ENCODE data around the gene ZDHHC14.

ZDHHC14 gene

DNA sequence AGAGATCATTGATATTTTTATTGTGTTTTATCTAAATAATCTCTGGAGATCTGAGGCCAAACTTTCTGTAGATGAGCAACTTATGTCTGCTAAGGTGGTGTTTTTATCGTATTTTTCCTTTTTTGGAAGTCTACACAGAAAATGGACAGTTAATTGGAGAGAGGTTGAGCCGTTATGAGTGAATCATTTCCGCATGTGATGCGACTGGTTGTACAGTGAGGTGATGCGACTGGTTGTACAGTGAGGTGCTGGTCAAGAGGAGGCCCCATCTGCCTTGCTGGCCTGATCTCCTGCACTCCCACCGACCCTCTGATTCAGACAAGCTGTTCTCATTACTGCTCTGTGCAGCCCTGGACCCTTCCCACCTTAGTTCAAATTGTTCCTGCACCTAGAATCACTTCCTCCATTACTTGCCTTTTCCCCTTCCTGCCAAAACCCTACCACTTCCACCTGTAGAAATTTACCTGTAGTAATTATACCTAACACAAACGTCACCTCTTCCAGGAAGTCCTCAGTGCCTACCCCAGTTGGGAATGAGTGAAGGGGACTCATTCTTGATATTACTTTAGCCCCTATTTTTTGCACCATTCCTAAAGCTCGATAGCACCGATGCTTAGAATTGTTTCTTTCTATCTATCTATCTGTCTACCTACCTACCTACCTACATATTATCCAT is 100.3 kb downstream of the ZDHHC14 start:
- TF ChIP-seq POLR2A (IDR thresholded peaks at IDR 0.05; ENCODE audit: extremely low read depth, insufficient read length) = no peak
- TF ChIP-seq, protein P1, sequence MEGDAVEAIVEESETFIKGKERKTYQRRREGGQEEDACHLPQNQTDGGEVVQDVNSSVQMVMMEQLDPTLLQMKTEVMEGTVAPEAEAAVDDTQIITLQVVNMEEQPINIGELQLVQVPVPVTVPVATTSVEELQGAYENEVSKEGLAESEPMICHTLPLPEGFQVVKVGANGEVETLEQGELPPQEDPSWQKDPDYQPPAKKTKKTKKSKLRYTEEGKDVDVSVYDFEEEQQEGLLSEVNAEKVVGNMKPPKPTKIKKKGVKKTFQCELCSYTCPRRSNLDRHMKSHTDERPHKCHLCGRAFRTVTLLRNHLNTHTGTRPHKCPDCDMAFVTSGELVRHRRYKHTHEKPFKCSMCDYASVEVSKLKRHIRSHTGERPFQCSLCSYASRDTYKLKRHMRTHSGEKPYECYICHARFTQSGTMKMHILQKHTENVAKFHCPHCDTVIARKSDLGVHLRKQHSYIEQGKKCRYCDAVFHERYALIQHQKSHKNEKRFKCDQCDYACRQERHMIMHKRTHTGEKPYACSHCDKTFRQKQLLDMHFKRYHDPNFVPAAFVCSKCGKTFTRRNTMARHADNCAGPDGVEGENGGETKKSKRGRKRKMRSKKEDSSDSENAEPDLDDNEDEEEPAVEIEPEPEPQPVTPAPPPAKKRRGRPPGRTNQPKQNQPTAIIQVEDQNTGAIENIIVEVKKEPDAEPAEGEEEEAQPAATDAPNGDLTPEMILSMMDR (IDR thresholded peaks at IDR 0.05; ENCODE audit: low read depth, low read length) = no peak
- TF ChIP-seq MYC (IDR thresholded peaks at IDR 0.05; ENCODE audit: low read depth, low read length) = no peak
- no peak for TF ChIP-seq MAX (IDR thresholded peaks at IDR 0.05; ENCODE audit: low read depth, low read length)
- H3K4me3 ChIP-seq (ENCODE audit: low read depth, low read length) = no peak overlapping the region
- no peak for DNase-seq (ENCODE audit: low read depth)

DNA sequence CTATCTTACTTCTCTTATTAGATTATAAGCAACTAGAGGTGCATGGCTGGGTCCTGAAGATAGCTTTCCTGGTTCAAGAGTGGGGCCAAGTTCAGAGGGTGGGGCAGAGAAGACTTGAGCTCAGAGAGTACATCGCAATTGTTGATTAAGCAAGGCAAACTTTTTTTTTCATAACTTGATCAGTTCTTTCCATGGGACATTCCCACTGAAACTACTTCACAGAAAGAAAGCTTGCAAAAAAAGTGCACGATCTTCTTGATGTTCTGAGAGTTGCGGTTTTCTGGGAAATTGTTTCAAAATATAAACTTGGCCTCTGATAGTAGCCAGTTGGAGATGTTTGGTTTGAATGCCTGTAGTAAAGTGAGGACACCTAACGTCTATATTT is 100.9 kb downstream of the ZDHHC14 start:
- no peak for TF ChIP-seq MAX (IDR thresholded peaks at IDR 0.05; ENCODE audit: low read depth, low read length)
- no peak for TF ChIP-seq MYC (IDR thresholded peaks at IDR 0.05; ENCODE audit: low read depth, low read length)
- TF ChIP-seq, protein P1 (IDR thresholded peaks at IDR 0.05; ENCODE audit: low read depth, low read length) = no peak
- no peak for TF ChIP-seq POLR2A (IDR thresholded peaks at IDR 0.05; ENCODE audit: extremely low read depth, insufficient read length)
- DNase-seq (ENCODE audit: low read depth) = no peak
- no peak overlapping the region for H3K4me3 ChIP-seq (ENCODE audit: low read depth, low read length)

GRCh38 chr6:157483770-157484169 is 102.8 kb downstream of the ZDHHC14 start:
- no peak for DNase-seq (ENCODE audit: low read depth)
- no peak overlapping the region for H3K4me3 ChIP-seq (ENCODE audit: low read depth, low read length)
- no peak for TF ChIP-seq MAX (IDR thresholded peaks at IDR 0.05; ENCODE audit: low read depth, low read length)
- no peak for TF ChIP-seq POLR2A (IDR thresholded peaks at IDR 0.05; ENCODE audit: extremely low read depth, insufficient read length)

DNA sequence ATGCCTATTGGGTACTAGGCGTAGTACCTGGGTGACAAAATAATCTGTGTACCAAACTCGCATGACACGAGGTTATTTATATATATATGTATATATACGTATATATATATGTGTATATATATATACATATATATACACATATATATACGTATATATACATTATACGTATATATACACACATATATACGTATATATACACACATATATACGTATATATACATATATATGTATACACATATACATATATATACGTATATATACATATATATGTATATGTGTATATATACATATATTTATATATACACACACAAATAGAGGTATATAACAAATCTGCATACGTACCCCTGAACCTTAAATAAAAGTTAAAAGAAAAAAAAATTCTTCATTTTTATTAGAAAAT is 103.2 kb downstream of the ZDHHC14 start:
- DNase-seq (ENCODE audit: low read depth) = no peak
- TF ChIP-seq MYC (IDR thresholded peaks at IDR 0.05; ENCODE audit: low read depth, low read length) = no peak
- H3K4me3 ChIP-seq (ENCODE audit: low read depth, low read length) = no peak overlapping the region

DNA sequence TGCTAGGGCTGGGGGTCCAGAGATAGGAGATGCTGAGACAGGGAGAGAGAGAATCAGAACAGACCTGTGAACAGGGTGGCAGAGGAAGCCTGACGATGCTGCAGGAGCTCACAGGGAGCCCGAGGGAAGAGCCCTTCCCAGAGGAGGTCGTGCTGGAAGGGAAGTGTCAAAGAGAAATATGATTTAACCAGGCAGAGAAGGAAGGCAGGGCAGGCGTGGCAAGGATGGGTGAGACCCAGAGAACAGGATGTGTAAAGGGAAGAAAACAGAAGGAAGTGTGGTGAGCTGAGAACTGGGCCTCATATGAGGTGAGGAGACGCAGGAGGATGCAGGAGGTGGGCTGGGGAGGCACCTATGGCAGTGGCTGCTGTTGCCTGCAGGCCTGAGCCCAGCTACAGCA is 105.6 kb downstream of the ZDHHC14 start:
- DNase-seq (ENCODE audit: low read depth) = no peak
- no peak for TF ChIP-seq POLR2A (IDR thresholded peaks at IDR 0.05; ENCODE audit: extremely low read depth, insufficient read length)
- H3K4me3 ChIP-seq (ENCODE audit: low read depth, low read length) = no peak overlapping the region

DNA sequence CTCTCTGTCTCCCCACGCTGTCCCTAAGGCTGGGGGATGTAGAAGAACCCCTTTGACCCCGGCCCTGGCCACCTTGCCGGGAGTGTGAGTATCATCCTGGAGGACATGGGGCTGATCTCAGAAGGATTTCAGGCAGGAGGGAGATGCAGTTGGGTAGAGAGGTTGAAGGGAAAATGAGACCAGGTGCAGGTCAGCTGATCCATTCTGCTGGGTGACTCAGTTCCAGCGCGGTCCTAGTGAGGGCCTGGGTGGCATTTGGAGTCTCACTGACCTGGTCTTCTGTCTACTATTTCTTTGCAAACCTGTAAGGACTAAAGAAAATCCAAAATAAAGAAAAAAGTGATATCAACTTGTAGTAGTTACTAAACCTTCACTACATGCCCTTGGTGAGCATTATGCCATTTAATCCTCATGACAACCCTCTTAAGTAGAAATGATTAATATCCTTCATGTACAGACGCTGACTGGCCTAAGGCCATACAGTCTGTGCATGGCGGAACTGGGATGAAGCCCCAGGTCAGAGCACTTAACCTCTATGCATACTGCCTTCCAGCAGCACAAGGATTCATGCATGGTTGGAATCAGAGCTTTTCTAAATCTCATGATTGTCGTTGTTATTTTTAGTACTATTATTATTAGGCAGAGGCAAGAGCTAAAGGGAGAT is 106.3 kb downstream of the ZDHHC14 start:
- TF ChIP-seq MYC (IDR thresholded peaks at IDR 0.05; ENCODE audit: low read depth, low read length) (no peak), MAX (IDR thresholded peaks at IDR 0.05; ENCODE audit: low read depth, low read length) (no peak), POLR2A (IDR thresholded peaks at IDR 0.05; ENCODE audit: extremely low read depth, insufficient read length) (no peak)
- TF ChIP-seq, protein P1 (IDR thresholded peaks at IDR 0.05; ENCODE audit: low read depth, low read length) = no peak
- DNase-seq (ENCODE audit: low read depth) = no peak
- H3K4me3 ChIP-seq (ENCODE audit: low read depth, low read length) = no peak overlapping the region

DNA sequence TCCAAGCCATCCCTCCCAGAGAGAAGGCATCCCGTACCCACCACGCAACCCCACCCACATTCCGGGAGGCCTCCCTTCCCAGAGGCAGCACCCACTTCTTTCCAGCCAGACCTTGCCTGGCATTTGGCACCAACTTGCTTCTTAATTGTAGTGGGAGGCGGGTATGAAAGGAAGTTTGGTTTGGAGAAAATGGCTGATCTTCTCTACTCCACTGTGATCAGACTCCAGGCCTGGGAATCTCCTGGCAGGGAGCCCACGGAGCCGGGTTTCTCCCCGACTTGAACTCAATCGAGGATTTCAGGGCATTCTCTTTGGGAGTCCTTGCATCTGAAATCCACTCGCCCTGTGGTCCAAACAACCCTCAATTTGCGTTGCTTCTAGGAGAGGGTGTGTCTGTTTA is 107.1 kb downstream of the ZDHHC14 start:
- TF ChIP-seq, protein P1 (IDR thresholded peaks at IDR 0.05; ENCODE audit: low read depth, low read length) = no peak
- TF ChIP-seq POLR2A (IDR thresholded peaks at IDR 0.05; ENCODE audit: extremely low read depth, insufficient read length) = no peak
- TF ChIP-seq MYC (IDR thresholded peaks at IDR 0.05; ENCODE audit: low read depth, low read length) = no peak
- TF ChIP-seq MAX (IDR thresholded peaks at IDR 0.05; ENCODE audit: low read depth, low read length) = no peak
- H3K4me3 ChIP-seq (ENCODE audit: low read depth, low read length) = no peak overlapping the region
- no peak for DNase-seq (ENCODE audit: low read depth)

All from NB4 (cell line).